Mesothelial cell of epicardium (in vitro differentiated cells): ENCODE results near the gene HCN4. TPM values are rescaled to one million over a fixed set of nuclear protein-coding genes. Genes with fewer than 3 reads are reported as not detected.

Experiments
- DNase-seq, 2 experiments: peaks; one replicate each; pipeline ENCODE4 v3.0.0; 2021; ENCODE audit warnings: low spot score in 2 of 2; ENCODE audit not compliant: unreplicated experiment in 2 of 2
- H3K27ac Mint-ChIP-seq: 2 replicates; pipeline ENCODE4 v1.8.0; 2021; ENCODE audit warnings: mixed read lengths
- H3K27me3 Mint-ChIP-seq: 2 replicates; pipeline ENCODE4 v1.8.0; 2021; ENCODE audit warnings: low read depth, mixed read lengths
- H3K36me3 Mint-ChIP-seq: 2 replicates; pipeline ENCODE4 v1.8.0; 2021; ENCODE audit warnings: mixed read lengths
- H3K4me1 Mint-ChIP-seq: 2 replicates; pipeline ENCODE4 v1.8.0; 2021; ENCODE audit warnings: mixed read lengths
- H3K4me3 Mint-ChIP-seq: 2 replicates; pipeline ENCODE4 v1.8.0; 2021; ENCODE audit warnings: mild to moderate bottlenecking, moderate library complexity, mixed read lengths
- H3K9me3 Mint-ChIP-seq: 2 replicates; pipeline ENCODE4 v1.8.0; 2021; ENCODE audit warnings: mixed read lengths
- CTCF ChIP-seq: fragments of 200-600 bp; sonication (generic); IDR thresholded peaks from one replicate; pipeline ENCODE4 v1.5.0; 2021; ENCODE audit warnings: antibody characterized with exemption; ENCODE audit not compliant: unreplicated experiment
- total RNA-seq: library from RNA; stranded (reverse); gene quantifications from 3 replicates; pipeline ENCODE4 v1.2.1, GENCODE V29; 2021

HCN4 gene
- total RNA-seq, 1 donor from 2014 or later: 0.69 TPM

DNA sequence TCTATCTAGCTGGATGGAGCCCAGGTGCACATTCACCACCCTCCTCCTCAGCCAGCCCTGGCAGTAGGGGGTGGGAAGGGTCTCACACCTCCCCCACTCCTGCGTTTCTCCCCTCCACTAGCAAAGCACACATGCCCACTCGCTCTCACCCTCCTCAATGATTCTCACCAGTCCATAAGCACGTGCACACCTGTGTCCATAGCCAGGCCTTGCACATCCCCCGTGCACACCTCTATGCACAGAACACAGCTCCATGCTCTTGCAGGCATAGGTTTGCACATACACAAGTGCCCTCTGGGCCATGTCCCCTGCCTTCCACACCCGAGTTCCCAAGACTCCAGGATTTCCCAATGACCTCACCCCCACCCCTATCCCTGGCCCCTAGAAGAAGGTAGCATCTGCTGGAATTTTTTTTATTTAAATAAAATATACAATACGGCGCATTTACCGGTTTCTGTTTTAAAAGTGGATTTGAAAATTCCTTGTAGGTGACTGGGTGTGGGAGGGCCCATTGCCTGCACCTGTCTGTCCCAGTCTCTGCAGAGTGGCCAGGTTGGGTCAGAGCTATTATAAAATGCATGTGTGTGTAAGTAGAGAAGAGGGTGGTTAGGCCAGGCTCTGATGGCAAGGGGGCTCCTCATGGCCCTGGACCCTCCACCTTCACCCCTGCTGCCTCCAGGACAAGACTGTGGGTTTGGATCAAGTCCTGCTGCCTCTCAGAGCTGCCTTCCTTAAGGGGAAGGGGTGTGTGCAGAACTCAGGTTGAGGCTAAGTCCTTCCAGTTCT is 49.1 kb downstream of the HCN4 start:
- Mint-ChIP-seq H3K4me1 (no peaks in the 10 kb centered on the region), H3K9me3 (no peaks in the 10 kb centered on the region), H3K27ac (no peak overlapping the region), H3K27me3 (peaks cover 19% of the 10 kb centered on the region), H3K36me3 (no peaks in the 10 kb centered on the region), H3K4me3 (no peak overlapping the region)
- DNase-seq: no peak
- TF ChIP-seq CTCF: no peak

DNA sequence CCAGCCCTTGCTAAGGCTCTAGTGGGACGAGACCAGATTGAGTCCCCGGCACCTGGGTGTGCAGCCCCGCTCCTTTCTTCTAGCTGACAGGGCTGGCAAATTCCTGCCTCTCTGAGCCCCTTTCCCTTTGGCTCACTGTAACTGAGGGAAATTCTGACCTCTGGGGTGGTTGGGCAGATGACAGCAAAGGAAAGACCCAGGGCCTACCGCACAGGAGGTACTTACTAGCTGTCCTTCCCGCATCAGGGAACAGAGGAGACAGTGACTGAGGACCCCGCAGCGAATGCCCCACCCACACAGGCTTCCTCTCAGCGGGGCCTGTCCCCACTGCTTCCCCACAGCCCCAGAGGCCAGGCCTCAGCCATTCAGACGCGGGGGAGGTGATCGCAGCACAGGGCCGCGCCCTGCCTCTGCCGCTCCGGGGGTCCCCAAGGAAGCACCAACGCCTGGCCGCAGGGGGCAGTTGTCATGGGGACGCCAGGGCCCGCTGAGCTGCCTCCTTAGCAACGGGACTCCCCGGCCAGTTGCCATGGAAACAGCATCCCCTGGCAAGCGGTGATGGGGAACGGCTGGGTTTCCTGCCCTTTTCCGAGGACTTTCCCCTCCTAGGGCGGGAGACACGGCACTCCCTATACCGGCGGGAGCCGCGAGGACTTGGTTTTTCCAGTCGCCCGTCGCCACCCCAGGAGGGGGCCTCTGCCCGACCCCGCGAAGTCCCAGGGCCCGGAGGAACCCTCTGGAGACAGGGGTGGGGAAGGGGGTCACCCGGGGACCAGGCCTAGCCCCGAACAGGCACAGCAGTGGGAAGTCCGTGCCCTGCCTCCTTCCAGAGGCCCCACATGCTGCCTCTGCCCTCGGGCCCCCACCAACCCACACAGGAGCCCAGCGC is 50.1 kb downstream of the HCN4 start:
- no peak for DNase-seq
- peaks cover 19% of the 10 kb centered on the region for H3K27me3 Mint-ChIP-seq
- no peak overlapping the region for H3K27ac Mint-ChIP-seq
- H3K4me3 Mint-ChIP-seq: no peak overlapping the region
- no peaks in the 10 kb centered on the region for H3K36me3 Mint-ChIP-seq
- TF ChIP-seq CTCF: no peak
- H3K9me3 Mint-ChIP-seq: no peaks in the 10 kb centered on the region
- no peaks in the 10 kb centered on the region for H3K4me1 Mint-ChIP-seq

- peaks cover 19% of the 10 kb centered on the region for H3K27me3 Mint-ChIP-seq
- TF ChIP-seq CTCF: no peak
- H3K4me1 Mint-ChIP-seq: no peaks in the 10 kb centered on the region
- H3K4me3 Mint-ChIP-seq: no peak overlapping the region
- H3K9me3 Mint-ChIP-seq: no peaks in the 10 kb centered on the region
- no peak overlapping the region for H3K27ac Mint-ChIP-seq
- no peaks in the 10 kb centered on the region for H3K36me3 Mint-ChIP-seq
- DNase-seq: no peak
Measured at GRCh38 chr15:73317651-73318462, 50.9 kb downstream of the HCN4 start.

DNA sequence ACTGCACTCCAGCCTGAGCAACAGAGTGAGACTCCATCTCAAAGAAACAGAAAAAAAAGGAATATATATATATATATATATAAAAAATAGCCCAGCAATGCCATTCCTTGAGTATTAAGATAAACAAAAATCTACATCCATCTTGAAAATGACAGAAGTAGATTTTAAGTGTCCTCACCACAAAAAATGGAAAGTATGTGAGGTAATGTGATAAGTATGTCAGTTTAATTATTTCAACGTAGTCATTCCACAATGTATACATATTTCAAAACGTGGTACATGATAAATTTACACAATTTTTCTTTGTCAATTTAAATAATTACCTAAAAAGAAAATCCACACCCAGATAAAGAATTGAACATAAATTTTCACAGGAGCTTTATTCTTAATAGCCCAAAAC is 54.9 kb downstream of the HCN4 start:
- Mint-ChIP-seq H3K27ac (no peak overlapping the region), H3K36me3 (peaks cover 9% of the 10 kb centered on the region), H3K27me3 (peaks cover 9% of the 10 kb centered on the region), H3K4me1 (no peaks in the 10 kb centered on the region), H3K9me3 (no peaks in the 10 kb centered on the region), H3K4me3 (no peak overlapping the region)
- no peak for DNase-seq
- no peak for TF ChIP-seq CTCF

GRCh38 chr15:73308305-73308704 is 60.5 kb downstream of the HCN4 start:
- no peak overlapping the region for H3K27ac Mint-ChIP-seq
- H3K9me3 Mint-ChIP-seq: no peaks in the 10 kb centered on the region
- H3K4me1 Mint-ChIP-seq: peaks cover 3% of the 10 kb centered on the region
- no peak for TF ChIP-seq CTCF
- peaks cover 22% of the 10 kb centered on the region for H3K36me3 Mint-ChIP-seq
- H3K4me3 Mint-ChIP-seq: no peak overlapping the region
- no peak for DNase-seq
- no peaks in the 10 kb centered on the region for H3K27me3 Mint-ChIP-seq
